ENCODE measurements around the gene ATRAID.

DNA sequence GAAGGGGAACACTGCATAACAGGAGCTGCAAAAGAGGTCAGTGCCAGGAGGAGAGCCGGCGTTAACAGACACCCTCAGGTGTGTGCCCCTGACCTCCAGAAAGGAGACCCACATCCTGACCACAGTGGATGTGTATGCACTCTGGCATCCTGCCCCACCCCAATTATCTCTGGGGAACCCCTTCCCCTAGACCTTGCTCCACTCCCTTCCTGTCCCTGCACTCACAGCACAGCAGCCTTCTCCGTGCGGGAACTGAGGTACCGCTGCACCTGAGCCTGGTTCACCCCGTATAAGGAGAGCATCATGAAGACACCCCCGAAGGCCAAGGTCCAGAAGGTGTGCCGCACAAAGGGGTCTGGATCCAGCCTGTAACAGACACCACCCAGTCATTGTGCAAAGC, 7.3 kb upstream of the ATRAID start:
- TF ChIP-seq, protein P1, sequence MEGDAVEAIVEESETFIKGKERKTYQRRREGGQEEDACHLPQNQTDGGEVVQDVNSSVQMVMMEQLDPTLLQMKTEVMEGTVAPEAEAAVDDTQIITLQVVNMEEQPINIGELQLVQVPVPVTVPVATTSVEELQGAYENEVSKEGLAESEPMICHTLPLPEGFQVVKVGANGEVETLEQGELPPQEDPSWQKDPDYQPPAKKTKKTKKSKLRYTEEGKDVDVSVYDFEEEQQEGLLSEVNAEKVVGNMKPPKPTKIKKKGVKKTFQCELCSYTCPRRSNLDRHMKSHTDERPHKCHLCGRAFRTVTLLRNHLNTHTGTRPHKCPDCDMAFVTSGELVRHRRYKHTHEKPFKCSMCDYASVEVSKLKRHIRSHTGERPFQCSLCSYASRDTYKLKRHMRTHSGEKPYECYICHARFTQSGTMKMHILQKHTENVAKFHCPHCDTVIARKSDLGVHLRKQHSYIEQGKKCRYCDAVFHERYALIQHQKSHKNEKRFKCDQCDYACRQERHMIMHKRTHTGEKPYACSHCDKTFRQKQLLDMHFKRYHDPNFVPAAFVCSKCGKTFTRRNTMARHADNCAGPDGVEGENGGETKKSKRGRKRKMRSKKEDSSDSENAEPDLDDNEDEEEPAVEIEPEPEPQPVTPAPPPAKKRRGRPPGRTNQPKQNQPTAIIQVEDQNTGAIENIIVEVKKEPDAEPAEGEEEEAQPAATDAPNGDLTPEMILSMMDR (IDR thresholded peaks at IDR 0.05): no peak
- no peak for TF ChIP-seq EP300 (IDR thresholded peaks at IDR 0.05)
